IPS-18c (cell line): ENCODE measurements around the gene MGMT.

Source experiments
- H3K4me3 ChIP-seq: 2 replicates; pipeline ENCODE4 v1.7.0; 2013; ENCODE audit warnings: low read depth, mild to moderate bottlenecking, low read length, moderate library complexity; ENCODE audit not compliant: insufficient read depth
- H3K9me3 ChIP-seq: one replicate; pipeline ENCODE4 v1.6.1; 2013; ENCODE audit warnings: mild to moderate bottlenecking, low read length, moderate library complexity; ENCODE audit not compliant: control insufficient read depth, insufficient read depth

The MGMT gene

DNA sequence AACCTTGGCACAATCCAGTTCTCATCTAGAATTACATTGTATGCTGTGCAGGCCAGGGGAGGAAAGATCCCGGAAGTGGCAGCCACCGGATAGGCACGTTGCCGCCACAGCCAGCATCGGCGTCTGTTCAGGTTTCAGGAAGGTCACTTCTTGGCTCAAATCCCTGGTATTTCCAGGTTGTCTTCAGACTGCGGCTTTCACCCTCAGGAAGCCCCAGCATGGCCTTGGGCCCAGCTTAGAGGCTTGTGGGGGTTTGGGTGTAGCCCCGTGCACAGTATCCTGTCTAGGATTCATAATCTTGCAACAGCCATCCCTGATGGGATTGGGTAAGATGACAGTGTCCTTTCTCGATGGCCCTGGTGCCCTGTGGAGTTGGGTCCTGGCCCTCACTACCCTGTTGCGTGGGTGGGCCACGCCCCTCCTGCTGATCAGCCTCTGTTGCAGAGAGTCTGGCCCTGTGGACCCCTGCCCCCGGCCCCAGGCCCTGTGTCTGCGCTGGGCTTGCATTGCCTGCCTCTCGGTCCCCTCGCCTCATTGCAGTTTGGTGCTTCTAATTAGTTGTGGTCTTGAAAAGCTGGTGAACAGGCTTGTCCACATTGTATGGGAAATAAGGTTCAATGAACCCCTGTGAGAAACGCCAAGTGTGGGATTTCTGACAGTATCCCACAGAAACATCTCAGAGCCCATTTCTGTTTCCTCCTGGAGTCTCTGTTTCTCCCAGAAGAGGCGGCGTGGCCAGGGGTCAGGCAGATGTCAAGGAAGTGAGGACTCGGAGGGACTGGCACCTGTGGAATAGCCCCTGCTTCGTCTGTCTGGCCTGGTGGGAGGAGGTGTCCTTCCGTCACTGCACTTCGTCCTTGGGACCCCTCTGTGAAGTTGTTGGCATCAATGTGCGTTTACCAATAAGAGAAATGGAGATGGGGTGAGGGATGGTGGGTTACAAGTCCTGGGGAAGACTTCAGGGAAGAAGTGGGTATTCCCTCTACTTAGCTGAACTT, 77.5 kb downstream of the MGMT start:
- H3K4me3 ChIP-seq: no peak overlapping the region

GRCh38 chr10:129545261-129545660, 78.2 kb downstream of the MGMT start:
- Histone ChIP-seq H3K4me3 (no peak overlapping the region), H3K9me3 (no peaks in the 10 kb centered on the region)

More for the DNA sequence above, 77.5 kb downstream of the MGMT start:
- no peaks in the 10 kb centered on the region for H3K9me3 ChIP-seq

- H3K9me3 ChIP-seq: no peaks in the 10 kb centered on the region
- no peak overlapping the region for H3K4me3 ChIP-seq
These were observed 79.1 kb downstream of the MGMT start for GRCh38 chr10:129546106-129546505.

- H3K4me3 ChIP-seq: no peak overlapping the region
- H3K9me3 ChIP-seq: no peaks in the 10 kb centered on the region
These were observed 80.6 kb downstream of the MGMT start for GRCh38 chr10:129547608-129548007.

- Histone ChIP-seq H3K4me3 (no peak overlapping the region), H3K9me3 (no peaks in the 10 kb centered on the region)
These were observed 81.6 kb downstream of the MGMT start for GRCh38 chr10:129548600-129548999.

DNA sequence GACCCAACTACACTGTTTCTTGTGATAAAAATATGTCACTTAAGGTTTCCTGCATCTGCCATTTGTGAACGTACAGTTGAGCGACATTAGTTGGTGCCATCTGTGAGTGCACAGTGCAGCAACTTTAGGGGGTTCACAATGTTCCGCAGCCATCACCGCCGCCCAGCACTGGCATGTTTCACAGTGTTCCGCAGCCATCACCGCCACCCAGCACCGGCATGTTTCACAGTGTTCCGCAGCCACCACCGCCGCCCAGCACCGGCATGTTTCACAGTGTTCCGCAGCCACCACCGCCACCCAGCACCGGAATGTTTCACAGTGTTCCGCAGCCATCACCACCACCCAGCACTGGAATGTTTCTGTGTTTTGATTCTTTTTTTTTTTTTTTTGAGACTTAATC, 83.0 kb downstream of the MGMT start:
- no peak overlapping the region for H3K4me3 ChIP-seq
- no peaks in the 10 kb centered on the region for H3K9me3 ChIP-seq

GRCh38 chr10:129550658-129551057, 83.6 kb downstream of the MGMT start:
- H3K4me3 ChIP-seq: no peak overlapping the region

DNA sequence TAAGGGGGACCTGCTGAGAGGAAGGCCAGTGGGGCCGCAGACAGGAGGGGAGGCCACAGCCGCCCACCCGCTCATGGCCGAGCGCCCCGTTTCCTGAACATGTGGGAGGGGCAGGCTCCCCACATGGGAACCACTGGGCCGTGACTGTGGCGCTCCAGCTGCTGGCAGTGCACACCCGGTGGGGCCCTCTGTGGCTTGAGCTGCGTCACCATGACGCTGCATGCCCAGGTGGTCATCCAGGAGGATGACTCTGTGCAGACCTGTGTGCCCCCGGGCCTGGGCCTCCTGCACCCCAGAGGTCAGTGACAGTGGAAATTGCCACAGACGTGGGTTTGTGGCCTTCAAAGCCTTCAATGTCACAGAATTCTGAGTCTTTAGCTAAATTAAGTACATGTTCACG, 85.1 kb downstream of the MGMT start:
- no peaks in the 10 kb centered on the region for H3K9me3 ChIP-seq
- no peak overlapping the region for H3K4me3 ChIP-seq

More at GRCh38 chr10:129550658-129551057, 83.6 kb downstream of the MGMT start:
- H3K9me3 ChIP-seq: no peaks in the 10 kb centered on the region

- no peaks in the 10 kb centered on the region for H3K9me3 ChIP-seq
- no peak overlapping the region for H3K4me3 ChIP-seq
These were observed 86.9 kb downstream of the MGMT start for GRCh38 chr10:129553928-129554327.

- no peak overlapping the region for H3K4me3 ChIP-seq
- H3K9me3 ChIP-seq: no peaks in the 10 kb centered on the region
These were observed 89.3 kb downstream of the MGMT start for GRCh38 chr10:129556316-129556715.

- H3K4me3 ChIP-seq: no peak overlapping the region
- no peaks in the 10 kb centered on the region for H3K9me3 ChIP-seq
These were observed 93.3 kb downstream of the MGMT start for GRCh38 chr10:129560361-129560760.

GRCh38 chr10:129562487-129562886, 95.4 kb downstream of the MGMT start:
- Histone ChIP-seq H3K4me3 (no peak overlapping the region), H3K9me3 (no peaks in the 10 kb centered on the region)

DNA sequence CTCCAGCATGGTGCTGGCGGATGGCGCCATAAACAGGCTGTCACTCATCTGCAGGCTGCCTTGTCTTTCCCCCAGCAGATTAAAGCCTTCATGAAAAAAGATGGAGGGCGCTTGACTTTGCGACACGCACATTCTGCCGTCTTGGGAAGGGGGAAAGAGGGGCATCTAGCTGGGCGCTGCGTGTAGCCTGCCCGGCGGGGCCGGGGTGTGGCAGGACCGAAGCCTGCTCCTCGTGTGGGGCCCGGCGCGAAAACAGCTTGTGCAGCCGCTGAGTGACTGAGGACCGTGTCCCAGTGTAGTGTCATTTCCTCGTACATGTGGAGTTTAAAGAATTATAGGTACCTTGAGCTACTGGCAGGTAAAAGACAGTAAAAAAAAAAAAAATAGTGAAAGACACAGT, 97.9 kb downstream of the MGMT start:
- no peaks in the 10 kb centered on the region for H3K9me3 ChIP-seq
- H3K4me3 ChIP-seq: no peak overlapping the region

DNA sequence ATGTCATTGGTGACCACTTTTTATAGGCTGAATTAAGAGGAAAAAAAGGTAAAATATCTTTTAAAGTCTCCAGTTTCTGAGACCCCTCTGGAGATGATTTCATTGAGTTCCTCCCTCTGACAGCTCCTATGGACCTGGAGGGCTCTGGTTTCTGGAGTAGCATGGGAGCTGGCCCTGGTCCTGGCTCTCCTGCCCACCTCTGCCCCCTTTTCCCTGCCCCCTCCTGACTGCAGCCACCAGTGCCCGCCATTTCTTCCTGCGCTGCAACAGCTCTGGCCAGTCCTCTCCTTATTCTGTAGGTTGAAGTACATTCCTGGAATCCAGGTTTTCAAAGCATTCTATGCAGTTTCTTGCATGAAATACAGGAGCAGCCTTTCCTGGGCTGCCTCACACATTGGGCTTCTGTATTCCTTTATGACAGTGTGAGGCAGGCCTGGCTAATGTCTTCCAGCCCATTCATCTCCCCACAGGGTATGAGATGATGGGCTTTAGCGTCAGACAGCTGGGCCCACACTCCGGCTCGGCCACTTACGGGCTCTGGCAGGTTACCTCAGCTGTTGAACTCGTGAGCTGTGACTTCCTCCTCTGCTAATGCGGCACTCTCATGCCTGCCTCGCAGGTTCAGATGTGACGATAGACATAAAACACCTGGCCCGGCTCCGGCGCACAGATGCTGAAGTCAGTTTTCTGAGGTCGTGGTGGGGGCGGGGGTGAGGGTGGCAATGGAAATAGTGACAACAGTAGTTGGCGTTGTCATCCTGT, 101.7 kb downstream of the MGMT start:
- H3K9me3 ChIP-seq: no peaks in the 10 kb centered on the region
- no peak overlapping the region for H3K4me3 ChIP-seq

DNA sequence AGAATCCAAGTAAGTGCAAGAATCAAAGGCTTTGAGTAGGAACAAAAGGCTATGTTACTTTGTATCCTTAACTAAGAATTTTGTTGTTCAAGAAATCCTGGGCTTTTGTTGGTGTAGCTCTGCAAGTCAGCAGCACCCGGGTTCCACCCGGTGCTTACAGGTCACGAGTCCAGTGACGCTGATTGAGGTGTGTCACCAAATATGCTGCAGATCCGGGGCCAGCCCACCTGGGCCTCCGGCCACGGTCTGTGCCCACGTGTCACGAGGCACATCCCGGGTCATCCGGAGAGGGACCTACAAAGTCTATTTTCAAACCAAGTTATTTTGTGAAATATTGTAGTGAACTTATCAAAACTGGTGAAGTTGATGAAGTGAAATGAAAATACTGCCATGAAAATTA, 103.1 kb downstream of the MGMT start:
- Histone ChIP-seq H3K4me3 (no peak overlapping the region), H3K9me3 (no peaks in the 10 kb centered on the region)

- Histone ChIP-seq H3K4me3 (no peak overlapping the region), H3K9me3 (peaks cover 2% of the 10 kb centered on the region)
These were observed 112.2 kb downstream of the MGMT start for GRCh38 chr10:129579228-129579627.

DNA sequence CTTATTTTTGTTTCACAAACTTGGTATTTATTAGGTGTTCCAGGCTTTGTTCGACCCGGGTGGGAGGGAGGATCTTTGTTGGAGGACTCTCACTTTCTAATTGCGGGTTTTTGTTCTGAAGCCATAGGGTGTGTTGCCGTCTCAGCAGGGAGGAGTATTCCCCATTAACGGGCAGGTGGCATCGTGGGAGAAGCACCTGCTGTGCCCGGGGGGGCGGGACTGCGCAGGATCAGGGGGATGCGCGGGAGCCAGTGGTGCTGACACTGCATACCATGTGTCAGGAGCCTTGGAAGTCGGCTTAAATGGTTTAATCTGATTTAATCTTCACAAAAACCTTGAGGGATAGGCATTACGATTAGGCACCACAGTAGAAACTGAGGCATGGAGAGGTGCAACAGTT, 113.0 kb downstream of the MGMT start:
- peaks cover 2% of the 10 kb centered on the region for H3K9me3 ChIP-seq
- H3K4me3 ChIP-seq: no peak overlapping the region

- no peak overlapping the region for H3K4me3 ChIP-seq
These were observed 113.9 kb downstream of the MGMT start for GRCh38 chr10:129580901-129581300.

More at GRCh38 chr10:129580901-129581300, 113.9 kb downstream of the MGMT start:
- H3K9me3 ChIP-seq: peaks cover 2% of the 10 kb centered on the region
